GM21825 (cell line): ENCODE measurements around the gene AATF.
A peak's percentile ranks its signal among the peaks of the same experiment; 100 is the strongest.

Source experiments
- ATAC-seq: cut with Tn5 transposase; IDR thresholded peaks from one replicate; pipeline ENCODE4 v1.9.1; 2021; ENCODE audit warnings: mild to moderate bottlenecking, moderate library complexity; ENCODE audit not compliant: unreplicated experiment

AATF gene, protein sequence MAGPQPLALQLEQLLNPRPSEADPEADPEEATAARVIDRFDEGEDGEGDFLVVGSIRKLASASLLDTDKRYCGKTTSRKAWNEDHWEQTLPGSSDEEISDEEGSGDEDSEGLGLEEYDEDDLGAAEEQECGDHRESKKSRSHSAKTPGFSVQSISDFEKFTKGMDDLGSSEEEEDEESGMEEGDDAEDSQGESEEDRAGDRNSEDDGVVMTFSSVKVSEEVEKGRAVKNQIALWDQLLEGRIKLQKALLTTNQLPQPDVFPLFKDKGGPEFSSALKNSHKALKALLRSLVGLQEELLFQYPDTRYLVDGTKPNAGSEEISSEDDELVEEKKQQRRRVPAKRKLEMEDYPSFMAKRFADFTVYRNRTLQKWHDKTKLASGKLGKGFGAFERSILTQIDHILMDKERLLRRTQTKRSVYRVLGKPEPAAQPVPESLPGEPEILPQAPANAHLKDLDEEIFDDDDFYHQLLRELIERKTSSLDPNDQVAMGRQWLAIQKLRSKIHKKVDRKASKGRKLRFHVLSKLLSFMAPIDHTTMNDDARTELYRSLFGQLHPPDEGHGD

DNA sequence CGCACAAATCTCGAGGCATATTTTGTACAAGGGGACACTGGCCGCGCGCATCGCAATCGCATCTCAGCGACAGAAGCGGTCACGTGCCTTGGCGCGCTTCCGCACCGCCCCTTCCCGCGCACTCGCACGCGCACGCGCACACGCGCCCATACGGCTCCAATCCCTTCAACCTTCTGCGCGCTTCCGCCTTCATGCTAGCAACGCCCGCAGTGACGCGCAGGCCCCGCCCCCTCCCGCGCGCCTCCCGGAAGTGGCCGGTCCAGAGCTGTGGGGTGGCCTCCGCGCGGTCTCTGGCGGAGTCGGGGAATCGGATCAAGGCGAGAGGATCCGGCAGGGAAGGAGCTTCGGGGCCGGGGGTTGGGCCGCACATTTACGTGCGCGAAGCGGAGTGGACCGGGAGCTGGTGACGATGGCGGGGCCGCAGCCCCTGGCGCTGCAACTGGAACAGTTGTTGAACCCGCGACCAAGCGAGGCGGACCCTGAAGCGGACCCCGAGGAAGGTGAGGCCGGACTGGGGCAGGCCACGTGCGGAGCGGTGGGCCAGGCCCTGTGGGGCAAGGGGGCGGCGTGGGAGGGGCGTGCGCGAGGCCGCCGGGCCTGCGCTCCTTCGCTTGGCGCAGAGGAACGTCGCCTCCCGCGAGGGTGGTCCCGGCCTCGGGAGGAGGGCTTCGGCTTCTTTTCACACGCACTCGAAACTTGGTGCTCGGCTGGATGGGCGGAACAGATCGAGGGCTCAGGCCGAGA lies at the start of gene AATF:
Gene AATF (plus strand): TSS at position 238 of the 744 bp plus-strand sequence. CDS start 172 bp downstream, at position 410.
- ATAC-seq = peak; percentile 89

GRCh38 chr17:36899250-36900159 lies 49.2 kb upstream of the AATF start:
- no peak for ATAC-seq

GRCh38 chr17:36900160-36900512 lies 48.6 kb upstream of the AATF start:
- no peak for ATAC-seq

DNA sequence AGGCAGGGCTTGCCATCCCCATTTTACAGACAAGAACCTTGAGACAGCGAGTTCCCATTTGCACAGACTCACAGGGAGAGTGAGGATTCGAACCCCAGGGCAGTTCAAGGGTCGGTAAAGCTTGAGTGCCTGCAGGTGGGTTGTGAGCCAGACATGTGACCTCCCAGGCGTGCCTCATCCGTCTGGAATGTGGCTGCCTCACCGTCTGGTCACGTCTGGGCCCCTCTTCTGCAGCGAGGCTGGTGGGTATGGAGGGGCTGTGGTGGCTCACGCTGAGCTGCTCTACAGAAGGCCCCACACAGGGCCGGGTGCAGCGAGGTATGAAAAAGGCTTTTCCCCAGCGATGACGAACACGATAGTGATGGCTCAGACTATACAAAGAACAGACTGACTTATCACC lies 47.2 kb upstream of the AATF start:
- no peak for ATAC-seq

GRCh38 chr17:36907407-36907806 lies 41.3 kb upstream of the AATF start:
- ATAC-seq = no peak

GRCh38 chr17:36910513-36910912 lies 38.2 kb upstream of the AATF start:
- no peak for ATAC-seq

DNA sequence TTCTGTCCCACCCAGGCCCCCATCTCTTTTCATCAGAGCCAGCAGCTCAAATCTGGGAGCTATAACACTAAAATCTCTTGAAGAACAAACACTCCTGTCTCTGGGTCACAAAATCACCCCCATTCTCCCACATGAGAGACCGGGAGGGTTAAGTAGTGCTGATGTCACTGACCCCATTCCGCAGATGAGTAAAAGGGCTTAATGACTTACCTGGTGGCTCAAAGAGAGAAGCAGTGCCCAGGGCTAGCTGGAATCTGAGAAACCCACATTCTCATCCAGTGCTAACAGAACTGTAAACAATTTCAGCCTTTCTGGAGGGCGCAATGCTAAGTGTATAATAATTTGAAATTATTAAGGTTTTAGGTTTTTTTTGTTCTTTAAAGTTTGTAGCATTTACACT lies 37.8 kb upstream of the AATF start:
- no peak for ATAC-seq

- no peak for ATAC-seq
Observed at GRCh38 chr17:36913132-36913531, 35.6 kb upstream of the AATF start.

DNA sequence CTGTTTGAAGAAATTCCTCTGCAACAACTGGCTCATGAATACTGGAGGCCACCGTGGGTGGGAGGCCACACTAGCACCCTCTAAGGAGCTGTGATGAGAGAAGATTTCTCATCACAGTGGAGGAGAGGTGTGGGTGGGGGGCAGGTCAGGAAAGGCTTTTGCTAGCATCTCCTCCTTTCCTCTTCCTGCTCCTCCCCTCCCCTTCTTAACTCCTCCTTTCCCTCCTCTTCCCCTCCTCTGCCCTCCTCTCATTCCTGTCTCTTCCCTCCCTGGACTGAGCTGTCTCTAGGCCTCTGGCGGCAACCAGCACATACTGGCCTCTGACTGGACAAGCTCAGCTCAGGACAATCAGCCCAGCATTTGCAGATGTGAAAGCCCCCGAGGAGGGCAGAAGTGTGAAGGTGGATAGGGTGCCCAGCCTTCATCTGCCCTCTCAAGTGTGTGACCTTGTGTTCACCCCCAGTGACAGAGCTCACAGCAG lies 30.5 kb upstream of the AATF start:
- no peak for ATAC-seq

DNA sequence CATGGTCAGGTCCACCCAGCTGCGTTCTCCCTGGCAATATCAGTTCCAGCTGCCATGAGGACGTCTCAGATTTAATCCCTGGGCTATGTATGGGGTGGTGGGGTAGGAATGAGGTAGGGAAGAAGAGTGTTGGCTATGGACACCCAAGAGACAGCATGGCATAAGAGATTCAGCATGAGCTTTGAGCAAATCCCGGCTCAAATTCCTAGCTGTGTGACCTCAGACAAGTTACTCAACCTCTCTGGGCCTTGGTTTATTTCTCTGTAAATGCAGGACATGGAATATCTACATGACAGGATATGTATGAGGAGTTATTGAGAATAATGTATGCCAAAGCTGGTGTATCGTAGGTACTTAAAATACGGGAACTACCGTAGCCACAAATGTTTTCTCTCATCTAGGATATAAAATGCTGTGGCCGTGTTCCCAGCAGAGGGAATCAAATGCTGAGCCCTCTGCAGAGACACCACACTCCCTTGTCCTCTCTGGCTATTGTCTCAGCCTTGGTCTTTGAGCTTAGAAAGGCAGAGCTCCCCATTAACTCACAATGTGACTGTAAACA lies 29.3 kb upstream of the AATF start:
- no peak for ATAC-seq

DNA sequence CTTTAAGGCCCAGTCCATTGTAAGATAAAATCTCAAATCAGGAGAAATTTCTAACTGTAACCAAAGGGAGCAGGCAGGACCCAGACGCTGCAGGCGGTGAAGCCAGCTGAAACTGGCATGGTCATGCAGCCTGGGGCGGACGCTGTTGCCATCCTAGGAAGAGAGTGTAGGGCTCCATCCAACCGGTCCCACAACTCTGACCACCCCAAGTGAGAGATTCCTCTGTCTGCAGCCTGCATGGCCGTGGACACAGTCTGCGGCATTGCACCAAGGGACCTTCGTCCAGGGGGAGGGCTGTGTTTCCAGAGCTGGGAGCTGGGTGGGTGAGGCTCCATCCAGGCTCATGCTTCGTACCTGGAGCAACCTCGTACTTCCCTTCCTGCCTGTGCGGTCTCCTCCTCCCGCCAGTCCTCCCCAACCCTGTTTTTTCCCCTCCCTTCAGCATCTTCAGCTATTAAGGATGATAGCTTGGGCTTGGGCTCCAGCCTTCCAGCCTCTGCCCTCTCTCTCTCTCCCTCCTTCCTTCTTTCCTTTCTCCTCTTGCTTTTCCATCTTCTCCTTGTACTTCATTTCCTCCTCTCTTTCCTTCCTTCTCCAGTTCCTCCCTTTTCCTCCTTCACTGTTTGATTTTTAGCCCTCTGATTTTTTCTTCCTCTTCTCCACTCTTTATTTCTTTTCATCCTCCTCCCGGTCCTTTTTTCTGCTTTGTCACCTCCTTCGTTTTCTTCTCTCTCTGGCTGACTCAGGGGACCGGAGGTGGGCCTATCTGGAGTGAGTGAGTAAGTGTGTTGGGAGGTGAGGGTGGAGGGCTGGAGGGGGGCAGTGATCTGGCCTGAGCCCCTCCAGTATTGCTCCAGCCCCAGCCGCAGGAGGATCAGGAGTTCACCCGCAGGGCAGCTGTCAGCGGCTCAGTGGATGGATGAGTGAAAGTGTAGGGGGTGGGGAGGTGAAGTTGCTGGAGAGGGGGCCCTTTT lies 28.4 kb upstream of the AATF start:
- no peak for ATAC-seq

- ATAC-seq = no peak
Observed at GRCh38 chr17:36921095-36921851, 27.5 kb upstream of the AATF start.

GRCh38 chr17:36922175-36922574 lies 26.6 kb upstream of the AATF start:
- no peak for ATAC-seq

GRCh38 chr17:36923814-36924221 lies 24.9 kb upstream of the AATF start:
- ATAC-seq = no peak

DNA sequence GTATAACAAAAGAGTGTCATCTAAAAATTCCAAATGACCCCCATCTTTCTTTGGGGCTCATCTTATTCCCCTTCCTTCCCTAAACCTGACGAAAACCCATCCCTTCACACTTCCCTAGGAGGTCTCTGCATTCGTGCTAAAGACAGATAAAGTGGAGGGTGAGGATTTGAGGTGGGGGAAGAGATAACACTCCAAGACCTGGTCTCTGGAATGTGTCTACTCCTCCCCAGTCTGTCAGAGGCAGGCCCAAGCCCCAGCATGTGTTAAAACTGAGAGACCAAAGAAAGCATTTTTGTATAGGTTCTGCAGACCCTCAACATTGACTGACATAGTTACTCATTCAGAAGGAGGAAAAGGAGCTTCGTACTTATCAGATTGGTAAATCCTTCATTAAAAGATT lies 22.5 kb upstream of the AATF start:
- ATAC-seq = no peak

DNA sequence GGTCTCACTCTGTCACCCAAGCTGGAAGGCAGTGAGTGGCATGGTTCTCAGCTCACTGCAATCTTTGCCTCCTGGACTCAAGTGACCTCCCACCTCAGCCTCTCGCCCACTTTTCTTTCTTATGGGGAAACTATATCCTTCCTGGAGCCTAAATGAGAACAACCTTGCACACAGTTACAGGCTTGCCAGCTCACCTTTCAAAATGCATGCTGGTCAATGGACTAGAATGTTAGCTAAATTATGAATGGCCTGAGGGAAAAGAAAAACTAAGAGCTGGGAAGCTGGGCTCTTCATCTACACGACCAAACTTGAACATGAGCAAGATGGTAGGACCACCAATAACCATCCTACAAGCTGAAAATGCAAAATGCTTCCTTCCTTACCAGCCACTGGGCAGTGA lies 22.1 kb upstream of the AATF start:
- no peak for ATAC-seq

DNA sequence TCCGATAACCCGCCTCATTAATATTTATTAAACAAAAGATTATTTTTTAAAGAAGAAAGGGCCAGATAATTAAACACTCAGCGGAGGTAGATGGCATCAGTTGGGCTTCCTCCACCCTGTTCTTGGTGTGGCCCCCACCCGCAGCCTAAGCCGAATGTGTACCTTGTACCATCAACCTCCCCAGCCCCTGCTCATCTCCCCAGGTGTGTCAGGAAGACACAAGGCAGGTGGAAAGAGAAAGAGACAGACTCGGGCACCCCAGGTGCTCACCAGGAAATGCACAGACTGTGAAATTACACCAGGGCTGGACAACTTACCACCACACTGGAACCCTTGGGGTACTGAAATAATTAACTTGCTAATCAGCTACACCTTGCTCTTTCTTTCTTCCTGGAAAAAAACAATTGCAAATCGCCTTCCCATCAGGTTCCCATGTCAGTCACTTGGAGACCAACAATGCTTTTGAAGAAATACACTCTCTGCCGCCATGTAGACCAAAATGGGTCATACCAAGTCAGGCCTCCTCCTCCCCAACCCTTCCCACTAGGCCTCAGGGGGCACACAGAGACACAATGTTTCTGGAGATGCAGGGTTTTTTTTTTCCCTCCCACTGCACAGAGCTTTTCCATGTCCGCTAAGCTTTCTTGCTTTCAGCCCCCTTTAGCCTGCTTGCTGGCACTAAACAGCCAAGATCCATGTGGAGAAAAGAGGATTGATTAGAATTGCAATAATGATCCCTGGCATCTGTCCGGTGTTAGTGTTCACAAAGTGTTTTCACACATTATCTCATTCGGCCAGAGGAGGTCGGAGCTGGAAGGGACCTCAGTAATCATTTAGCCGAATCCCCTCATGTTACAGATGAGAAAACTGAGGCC lies 20.0 kb upstream of the AATF start:
- ATAC-seq = no peak
